GM12878 (cell line): Measurements from ENCODE around the gene OCA2. TPM values are rescaled to one million over a fixed set of nuclear protein-coding genes. Genes with fewer than 3 reads are reported as not detected.

ENCODE experiments used
- ATAC-seq: fragments of 200-7000 bp; cut with Tn5 transposase; 3 replicates; pipeline ENCODE4 v1.9.1; 2020; ENCODE audit warnings: mild to moderate bottlenecking, moderate library complexity
- BruUV-seq: library from RNA; stranded (reverse); fragments of 400-500 nt; replicated peaks from 2 replicates; lab custom pipeline; 2021; lab: Mats Ljungman, UMichigan
- CTCF ChIA-PET: fragments of 300-600 bp; sonication (Branson Sonifier 250); formaldehyde crosslinking; extraction: SDS; loops from one replicate; lab custom pipeline; 2021; ENCODE audit warnings: inconsistent platforms; lab: Yijun Ruan, JAX
- POLR2A ChIA-PET: fragments of 350-600 bp; formaldehyde crosslinking; extraction: SDS; loops from one replicate; lab custom pipeline; 2021; ENCODE audit warnings: inconsistent platforms; lab: Charles Lee
- RAD21 ChIA-PET: fragments of 300-600 bp; sonication (Branson Sonifier 250); formaldehyde crosslinking; loops from one replicate; lab custom pipeline; 2023; ENCODE audit warnings: antibody characterized with exemption; ENCODE audit not compliant: unreplicated experiment; lab: Charles Lee
- SMC1A ChIA-PET: fragments of 300-600 bp; sonication (Branson Sonifier 250); formaldehyde crosslinking; loops from one replicate; lab custom pipeline; 2023; ENCODE audit not compliant: unreplicated experiment, uncharacterized antibody; lab: Charles Lee
- DNase-seq: peaks from one replicate; pipeline ENCODE4 v3.0.0-alpha.2; 2011; ENCODE audit warnings: low read depth, low spot score
- FAIRE-seq: peaks from 3 replicates; lab custom pipeline; 2011; peaks lifted over from hg19 to GRCh38; lab: Jason Lieb, UNC
- H2AFZ ChIP-seq: 2 replicates; pipeline ENCODE4 v1.6.0; 2011; ENCODE audit warnings: low read depth, low read length, control low read depth; ENCODE audit not compliant: control insufficient read depth
- H3K27ac ChIP-seq: 2 replicates; pipeline ENCODE4 v1.5.1; 2011; ENCODE audit warnings: control low read depth; ENCODE audit not compliant: control insufficient read depth, insufficient read depth
- H3K27me3 ChIP-seq, 2 experiments: replicated peaks in 1 of 2; 2 replicates each; pipeline versions ENCODE4 v1.6.0 to v1.6.1; 2011; ENCODE audit warnings: low read length in 1 of 2; ENCODE audit not compliant: control insufficient read depth in 2 of 2, insufficient read depth in 2 of 2
- H3K36me3 ChIP-seq, 2 experiments: 2 replicates each; pipeline ENCODE4 v1.5.1; 2011; ENCODE audit warnings: low read length in 1 of 2; ENCODE audit not compliant: control insufficient read depth in 2 of 2, insufficient read depth in 2 of 2
- H3K4me1 ChIP-seq: 2 replicates; pipeline ENCODE4 v1.6.1; 2011; ENCODE audit warnings: mild to moderate bottlenecking, low read length, moderate library complexity, mixed read lengths; ENCODE audit not compliant: control insufficient read depth, insufficient read depth
- H3K4me2 ChIP-seq: 2 replicates; pipeline ENCODE4 v1.6.0; 2011; ENCODE audit warnings: control low read depth; ENCODE audit not compliant: control insufficient read depth, insufficient read depth
- H3K4me3 ChIP-seq: fragments of 200-600 bp; sonication (generic); 2 replicates; pipeline ENCODE4 v1.5.1; 2016
- H3K79me2 ChIP-seq: 2 replicates; pipeline ENCODE4 v1.6.0; 2011; ENCODE audit warnings: low read length; ENCODE audit not compliant: control insufficient read depth, insufficient read depth
- H3K9ac ChIP-seq: 2 replicates; pipeline ENCODE4 v1.8.0; 2011; ENCODE audit warnings: low read length, control low read depth, mixed read lengths; ENCODE audit not compliant: control insufficient read depth, insufficient read depth
- H3K9me3 ChIP-seq: replicated peaks from 3 replicates; pipeline ENCODE4 v1.5.1; 2011; ENCODE audit warnings: mild to moderate bottlenecking, low read length; ENCODE audit not compliant: control insufficient read depth, insufficient read depth
- H4K20me1 ChIP-seq: 2 replicates; pipeline ENCODE4 v1.6.0; 2011; ENCODE audit not compliant: control insufficient read depth, insufficient read depth
- CBX3 ChIP-seq: fragments of 200-600 bp; sonication (generic); IDR thresholded peaks from 2 replicates; pipeline ENCODE4 v1.6.1; 2016; ENCODE audit warnings: low read depth, borderline replicate concordance
- HDAC2 ChIP-seq: fragments of 200-600 bp; sonication (generic); IDR thresholded peaks from 2 replicates; pipeline ENCODE4 v1.6.1; 2017
- IKZF1 ChIP-seq: fragments of 450-650 bp; conservative IDR thresholded peaks from 2 replicates; pipeline ENCODE4 v1.6.1; 2017; ENCODE audit warnings: antibody characterized with exemption, mild to moderate bottlenecking
- KAT2A ChIP-seq: conservative IDR thresholded peaks from 2 replicates; pipeline ENCODE4 v1.6.1; 2011; ENCODE audit warnings: low read depth, low read length; ENCODE audit not compliant: control insufficient read depth
- MAX ChIP-seq: IDR thresholded peaks from 2 replicates; pipeline ENCODE4 v1.6.1; 2012; ENCODE audit warnings: low read depth, low read length, improper control_type of control experiment
- MEF2A ChIP-seq: IDR thresholded peaks from 2 replicates; pipeline ENCODE4 v1.6.1; 2011; ENCODE audit warnings: low read depth, mild to moderate bottlenecking, low read length, moderate library complexity; ENCODE audit not compliant: insufficient read depth
- MTA3 ChIP-seq: IDR thresholded peaks from 2 replicates; pipeline ENCODE4 v1.6.1; 2012; ENCODE audit warnings: low read length, inconsistent platforms, borderline replicate concordance
- NFIC ChIP-seq: IDR thresholded peaks from 2 replicates; pipeline ENCODE4 v1.6.1; 2012; ENCODE audit warnings: low read depth, mild to moderate bottlenecking, inconsistent platforms, low read length, moderate library complexity
- NFYA ChIP-seq: IDR thresholded peaks from 2 replicates; pipeline ENCODE4 v1.6.1; 2011; ENCODE audit warnings: low read depth, mild to moderate bottlenecking, low read length, improper control_type of control experiment, borderline replicate concordance
- PAX8 ChIP-seq: fragments of 450-650 bp; IDR thresholded peaks from 2 replicates; pipeline ENCODE4 v1.6.1; 2017; ENCODE audit warnings: mild to moderate bottlenecking, moderate library complexity
- SRF ChIP-seq, 2 experiments: IDR thresholded peaks; 2 replicates each; pipeline ENCODE4 v1.6.1; 2011; ENCODE audit warnings: low read depth in 2 of 2, low read length in 2 of 2, mild to moderate bottlenecking in 1 of 2, moderate library complexity in 1 of 2
- TCF12 ChIP-seq: IDR thresholded peaks from 2 replicates; pipeline ENCODE4 v1.6.1; 2011; ENCODE audit warnings: low read depth, mild to moderate bottlenecking, low read length
- USF2 ChIP-seq: IDR thresholded peaks from 2 replicates; pipeline ENCODE4 v1.6.1; 2011; ENCODE audit warnings: low read depth, low read length, improper control_type of control experiment, borderline replicate concordance
- YY1 ChIP-seq: IDR thresholded peaks from 2 replicates; pipeline ENCODE4 v1.6.1; 2011; ENCODE audit warnings: low read depth, mild to moderate bottlenecking, low read length
- ZBTB11 ChIP-seq: fragments of 450-650 bp; formaldehyde crosslinking; IDR thresholded peaks from 2 replicates; pipeline ENCODE4 v1.5.0; 2022; ENCODE audit warnings: mild to moderate bottlenecking, missing genetic modification characterization
- ZNF207 ChIP-seq: fragments of 450-650 bp; IDR thresholded peaks from 2 replicates; pipeline ENCODE4 v1.6.1; 2014; ENCODE audit warnings: antibody characterized with exemption, mild to moderate bottlenecking, borderline replicate concordance
- WGBS: methylation state at CpG from one replicate; pipeline ENCODE4 v1.1.6; 2016; ENCODE audit warnings: low lambda C conversion rate; ENCODE audit not compliant: insufficient replicate concordance, insufficient coverage; ENCODE audit errors: missing lambda C conversion rate; 5-methylcytosine and 5-hydroxymethylcytosine counted together
- in situ Hi-C: fragments of 300-500 bp; cut with MboI; formaldehyde crosslinking; loops from 9 replicates; pipeline ENCODE4 v1.14.3; 2018; ENCODE audit warnings: mixed read lengths
- intact Hi-C: fragments of 100-400 bp; cut with micrococcal nuclease; formaldehyde crosslinking; loops from one replicate; pipeline ENCODE4 v1.14.2; 2022; ENCODE audit not compliant: unreplicated experiment
- polyA plus RNA-seq, 11 experiments: library from polyadenylated mRNA; depleted of rRNA in 4 of 11; unstranded in 6 of 11; stranded (reverse) in 5 of 11; fragments of >200 nt; fragmentation: Nextera tagmentation in 4 of 11; fragmentation: Illumina TruSeq in 1 of 11; extraction: Ambion mirVana in 4 of 11; extraction: Trizol in 1 of 11; gene quantifications; 1 replicate in 1 of 11; 2 replicates in 10 of 11; pipeline versions ENCODE4 v1.2.1 to v1.2.3, GENCODE V29; 2011 to 2016; ENCODE audit warnings: inconsistent platforms in 2 of 11, missing spikeins in 2 of 11, low read depth in 1 of 11
- total RNA-seq, 4 experiments: library from RNA; depleted of rRNA in 3 of 4; stranded (reverse); fragments of >200 nt in 3 of 4; fragmentation: Illumina TruSeq in 1 of 4; extraction: Trizol in 1 of 4; gene quantifications; 2 replicates each; pipeline versions ENCODE4 v1.2.1 to v1.2.3, GENCODE V29; 2013 to 2021

Gene OCA2
- total and polyA plus RNA-seq, 10 of the 15 experiments (the other 5 are each of a cell fraction or from before 2014, with no cell fraction given) = 0.04 to 1.8 TPM; not detected in 8

GRCh38 chr15:28111543-28111942 lies 12.4 kb upstream of the OCA2 start (continued):
- no peak for TF ChIP-seq NFYA
- TF ChIP-seq KAT2A = no peak
- no peak for TF ChIP-seq PAX8
- TF ChIP-seq USF2 = no peak
- TF ChIP-seq, all 136 proteins: peak for 0

GRCh38 chr15:28110481-28110881 lies 11.4 kb upstream of the OCA2 start:
- no peak for FAIRE-seq
- TF ChIP-seq ZBTB11 = no peak
- TF ChIP-seq SRF (IDR thresholded peaks at IDR 0.05; ENCODE audit: low read depth in 2 of 2, low read length in 2 of 2) = no peak
- no peak for TF ChIP-seq MAX
- TF ChIP-seq HDAC2 = no peak
- TF ChIP-seq CBX3 = no peak
- TF ChIP-seq MEF2A = no peak
- no peak for TF ChIP-seq ZNF207
- TF ChIP-seq TCF12 = no peak
- TF ChIP-seq YY1 = no peak
- TF ChIP-seq MTA3 = no peak
- TF ChIP-seq IKZF1 = no peak
- no peak for TF ChIP-seq NFIC
- TF ChIP-seq, all 136 proteins: peak for 0

More at GRCh38 chr15:28110481-28110881, 11.4 kb upstream of the OCA2 start:
- RAD21 ChIA-PET = no interaction called here
- no peak for ATAC-seq
- Histone ChIP-seq H4K20me1 (no peaks in the 10 kb centered on the region), H3K9ac (no peak overlapping the region), H2AFZ (no peak overlapping the region), H3K9me3 (no peaks in the 10 kb centered on the region), H3K79me2 (no peaks in the 10 kb centered on the region), H3K4me1 (no peaks in the 10 kb centered on the region), H3K36me3 (peaks cover 4 to 25% of the 10 kb centered on the region in 2 experiments), H3K4me3 (no peak overlapping the region), H3K27ac (no peak overlapping the region), H3K27me3 (peaks cover 3% of the 10 kb centered on the region in 2 experiments; a peak in 1 of 4 replicates), H3K4me2 (no peak overlapping the region)
- BruUV-seq = no TSS peak
- SMC1A ChIA-PET = no interaction called here
- CTCF ChIA-PET = interaction anchor here (0.7 to 1.0 kb wide), 2 partner anchors 16 to 25 kb away, joined by 3 to 4 read pairs; no protein-coding TSS in a partner anchor
- POLR2A ChIA-PET = no interaction called here
- no peak for DNase-seq
- intact Hi-C loops = no loop called here
- WGBS = 93% methylated on average over 7 of the region's 7 CpGs
- in situ Hi-C loops = no loop called here
